ENCODE results near the gene DPP10.

Gene DPP10

GRCh38 chr2:115771516-115771915 lies 1329.1 kb downstream of the DPP10 start:
- TF ChIP-seq, protein P1, sequence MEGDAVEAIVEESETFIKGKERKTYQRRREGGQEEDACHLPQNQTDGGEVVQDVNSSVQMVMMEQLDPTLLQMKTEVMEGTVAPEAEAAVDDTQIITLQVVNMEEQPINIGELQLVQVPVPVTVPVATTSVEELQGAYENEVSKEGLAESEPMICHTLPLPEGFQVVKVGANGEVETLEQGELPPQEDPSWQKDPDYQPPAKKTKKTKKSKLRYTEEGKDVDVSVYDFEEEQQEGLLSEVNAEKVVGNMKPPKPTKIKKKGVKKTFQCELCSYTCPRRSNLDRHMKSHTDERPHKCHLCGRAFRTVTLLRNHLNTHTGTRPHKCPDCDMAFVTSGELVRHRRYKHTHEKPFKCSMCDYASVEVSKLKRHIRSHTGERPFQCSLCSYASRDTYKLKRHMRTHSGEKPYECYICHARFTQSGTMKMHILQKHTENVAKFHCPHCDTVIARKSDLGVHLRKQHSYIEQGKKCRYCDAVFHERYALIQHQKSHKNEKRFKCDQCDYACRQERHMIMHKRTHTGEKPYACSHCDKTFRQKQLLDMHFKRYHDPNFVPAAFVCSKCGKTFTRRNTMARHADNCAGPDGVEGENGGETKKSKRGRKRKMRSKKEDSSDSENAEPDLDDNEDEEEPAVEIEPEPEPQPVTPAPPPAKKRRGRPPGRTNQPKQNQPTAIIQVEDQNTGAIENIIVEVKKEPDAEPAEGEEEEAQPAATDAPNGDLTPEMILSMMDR (IDR thresholded peaks at IDR 0.05; ENCODE audit: control insufficient read depth, extremely low read depth, insufficient read depth): no peak
- no peak overlapping the region for H3K4me3 ChIP-seq (ENCODE audit: low read depth, low read length)
- no peak for DNase-seq (ENCODE audit: low read depth)

DNA sequence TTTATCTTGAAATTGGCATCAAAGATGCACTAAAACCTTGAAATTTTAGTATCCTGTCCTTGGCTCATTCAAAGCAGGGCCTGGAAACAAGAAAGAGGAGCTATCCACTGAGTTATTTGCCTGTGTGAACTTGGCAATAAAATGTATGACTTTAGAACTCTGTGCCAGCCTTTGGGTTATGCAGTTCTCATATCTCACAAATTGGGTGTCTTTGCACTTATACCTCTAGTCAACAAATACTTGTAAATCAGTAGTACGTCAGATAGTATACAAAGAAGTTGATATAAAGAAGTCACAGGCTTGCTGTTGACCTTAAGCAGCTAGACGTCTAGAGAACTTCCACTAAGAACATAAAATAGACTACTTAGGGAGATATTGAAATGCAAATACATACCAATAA lies 1331.9 kb downstream of the DPP10 start:
- DNase-seq (ENCODE audit: low read depth): no peak
- no peak overlapping the region for H3K4me3 ChIP-seq (ENCODE audit: low read depth, low read length)
- TF ChIP-seq, protein P1 (IDR thresholded peaks at IDR 0.05; ENCODE audit: control insufficient read depth, extremely low read depth, insufficient read depth): no peak

- TF ChIP-seq, protein P1 (IDR thresholded peaks at IDR 0.05; ENCODE audit: control insufficient read depth, extremely low read depth, insufficient read depth): no peak
- H3K4me3 ChIP-seq (ENCODE audit: low read depth, low read length): no peak overlapping the region
Measured at GRCh38 chr2:115779085-115779632, 1336.7 kb downstream of the DPP10 start.

GRCh38 chr2:115782286-115782685 lies 1339.8 kb downstream of the DPP10 start:
- DNase-seq (ENCODE audit: low read depth): no peak
- TF ChIP-seq, protein P1 (IDR thresholded peaks at IDR 0.05; ENCODE audit: control insufficient read depth, extremely low read depth, insufficient read depth): no peak
- H3K4me3 ChIP-seq (ENCODE audit: low read depth, low read length): no peak overlapping the region

More at GRCh38 chr2:115779085-115779632, 1336.7 kb downstream of the DPP10 start:
- no peak for DNase-seq (ENCODE audit: low read depth)

GRCh38 chr2:115796078-115796477 lies 1353.6 kb downstream of the DPP10 start:
- H3K4me3 ChIP-seq (ENCODE audit: low read depth, low read length): no peak overlapping the region
- DNase-seq (ENCODE audit: low read depth): no peak
- TF ChIP-seq, protein P1 (IDR thresholded peaks at IDR 0.05; ENCODE audit: control insufficient read depth, extremely low read depth, insufficient read depth): no peak

GRCh38 chr2:115807276-115807675 lies 1364.8 kb downstream of the DPP10 start:
- no peak for DNase-seq (ENCODE audit: low read depth)
- no peak overlapping the region for H3K4me3 ChIP-seq (ENCODE audit: low read depth, low read length)
- TF ChIP-seq, protein P1 (IDR thresholded peaks at IDR 0.05; ENCODE audit: control insufficient read depth, extremely low read depth, insufficient read depth): no peak

DNA sequence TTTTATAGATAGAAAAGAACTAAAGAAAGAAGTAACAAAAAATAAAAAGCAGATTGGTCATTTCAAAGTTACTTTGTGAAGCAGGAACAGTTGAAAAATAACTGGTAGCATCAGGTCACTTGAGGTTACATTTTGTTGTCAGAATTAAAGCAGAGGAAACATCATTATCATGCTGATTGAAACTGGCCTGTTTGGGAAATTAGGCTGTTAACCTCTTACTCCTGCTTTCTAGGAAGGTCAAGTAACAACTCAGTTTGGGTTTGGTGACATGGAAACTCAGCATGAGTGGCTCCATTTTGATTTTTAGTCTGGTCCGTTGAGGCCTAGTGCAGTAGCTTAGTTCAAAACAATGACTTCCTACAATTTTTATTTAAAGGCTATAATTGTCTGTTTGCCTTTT lies 1383.5 kb downstream of the DPP10 start:
- DNase-seq (ENCODE audit: low read depth): no peak
- TF ChIP-seq, protein P1 (IDR thresholded peaks at IDR 0.05; ENCODE audit: control insufficient read depth, extremely low read depth, insufficient read depth): no peak
- H3K4me3 ChIP-seq (ENCODE audit: low read depth, low read length): no peak overlapping the region
